Right renal pelvis (tissue), 4 donors: ENCODE measurements around the gene TEX19. TPM values are rescaled to one million over a fixed set of nuclear protein-coding genes. Genes with fewer than 3 reads are reported as not detected.
"Not testable (repeated sequence)": the region's sequence is repeated elsewhere in the genome, so short reads cannot be mapped to it uniquely, and the experiment has no call there.

Source experiments
- DNase-seq, 4 donors: peaks; one replicate each; pipeline ENCODE4 v3.0.0-alpha.2; 2013; ENCODE audit warnings: low read depth in 4 of 4, low spot score in 3 of 4, missing footprints in 1 of 4
- polyA plus RNA-seq, 4 donors: library from polyadenylated mRNA; unstranded; fragments of 120-200 nt; gene quantifications; one replicate each; pipeline ENCODE4 v1.2.1, GENCODE V29; 2013; ENCODE audit not compliant: insufficient read length in 4 of 4

The TEX19 gene
- polyA plus RNA-seq, 4 donors, result 0.06 TPM; not detected in 3

- not testable (repeated sequence) for DNase-seq
Measured at GRCh38 chr17:82373072-82373452, 14.0 kb downstream of the TEX19 start.

- DNase-seq, result no peak
Measured at GRCh38 chr17:82373731-82374625, 14.9 kb downstream of the TEX19 start.

- no peak for DNase-seq
Measured at GRCh38 chr17:82374626-82375331, 15.7 kb downstream of the TEX19 start.

- DNase-seq, result no peak
Measured at GRCh38 chr17:82375359-82376041, 16.5 kb downstream of the TEX19 start.

GRCh38 chr17:82376042-82376730 lies 17.1 kb downstream of the TEX19 start:
- DNase-seq, result no peak

GRCh38 chr17:82377294-82377693 lies 18.2 kb downstream of the TEX19 start:
- DNase-seq, result not testable (repeated sequence)

DNA sequence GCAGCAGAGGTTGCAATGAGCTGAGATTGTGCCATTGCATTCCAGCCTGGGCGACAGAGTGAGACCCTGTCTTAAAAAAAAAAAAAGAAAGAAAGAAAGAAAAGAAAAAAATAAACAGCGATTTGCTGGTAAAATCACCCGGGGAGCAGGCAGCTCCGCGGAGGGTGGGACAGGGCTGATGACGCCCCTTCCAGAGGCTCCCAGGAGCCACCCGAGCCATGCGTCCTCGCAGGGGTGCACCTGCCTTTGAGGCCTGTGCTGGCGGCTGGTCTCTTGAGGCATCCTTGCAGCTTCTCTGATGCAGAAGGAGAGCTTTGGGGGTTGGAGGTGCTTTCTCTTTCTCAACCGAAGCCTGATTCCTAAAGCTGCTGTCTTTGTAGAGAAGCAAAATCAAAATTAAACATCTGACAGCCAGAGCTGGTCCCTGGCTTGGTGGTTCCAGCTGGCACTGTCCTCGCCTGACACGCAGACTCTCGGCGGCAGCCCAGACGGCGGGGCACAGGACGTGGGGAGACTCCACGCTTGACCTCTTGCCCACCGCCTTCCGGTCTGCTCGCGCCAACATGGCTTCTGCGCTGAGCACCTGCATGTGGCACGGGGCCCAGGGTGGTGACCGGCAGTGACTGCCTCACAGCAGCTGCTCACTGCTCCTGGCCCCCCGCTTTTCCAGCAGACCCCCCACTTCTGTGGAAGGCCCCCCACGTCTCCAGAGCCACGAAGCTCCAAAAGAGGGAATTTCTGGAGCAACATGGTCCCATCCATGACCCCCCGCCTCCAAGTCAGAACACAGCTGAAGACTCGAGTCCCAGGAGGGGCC lies 19.1 kb downstream of the TEX19 start:
- no peak for DNase-seq

- DNase-seq, result no peak
Measured at GRCh38 chr17:82378741-82379021, 19.6 kb downstream of the TEX19 start.

- no peak for DNase-seq
Measured at GRCh38 chr17:82380860-82381702, 22.0 kb downstream of the TEX19 start.

- not testable (repeated sequence) for DNase-seq
Measured at GRCh38 chr17:82381703-82382009, 22.6 kb downstream of the TEX19 start.

DNA sequence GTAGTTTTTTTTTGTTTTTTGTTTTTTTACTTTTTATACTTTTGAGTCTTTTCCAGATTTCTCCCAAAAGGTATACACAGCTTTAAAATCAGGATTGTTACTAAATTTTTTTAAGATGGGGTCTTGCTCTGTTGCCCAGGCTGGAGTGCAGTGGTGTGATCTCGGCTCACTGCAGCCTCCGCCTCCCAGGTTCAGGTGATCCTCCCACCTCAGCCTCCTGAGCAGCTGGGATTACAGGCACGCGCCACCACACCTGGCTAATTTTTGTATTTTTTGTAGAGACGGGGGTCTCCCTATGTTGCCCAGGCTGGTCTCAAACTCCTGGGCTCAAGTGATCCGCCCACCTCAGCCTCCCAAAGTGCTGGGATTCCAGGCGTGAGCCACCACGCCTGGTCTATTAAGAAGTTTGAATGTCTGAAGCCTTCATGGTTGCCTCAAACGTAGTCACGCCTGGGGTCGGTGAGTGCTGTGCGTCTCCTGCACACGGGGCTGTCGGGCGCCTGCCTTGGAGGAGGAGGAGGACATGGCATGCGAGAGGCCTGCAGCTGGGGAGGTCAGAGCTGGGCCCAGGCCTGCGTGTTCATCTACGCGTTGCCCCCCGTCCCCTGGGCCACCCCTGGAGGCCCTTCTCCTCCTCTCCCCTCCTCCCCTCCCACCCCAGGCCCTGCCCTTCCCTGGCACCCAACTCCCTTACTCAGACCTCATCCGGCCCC lies 23.3 kb downstream of the TEX19 start:
- not testable (repeated sequence) for DNase-seq

DNA sequence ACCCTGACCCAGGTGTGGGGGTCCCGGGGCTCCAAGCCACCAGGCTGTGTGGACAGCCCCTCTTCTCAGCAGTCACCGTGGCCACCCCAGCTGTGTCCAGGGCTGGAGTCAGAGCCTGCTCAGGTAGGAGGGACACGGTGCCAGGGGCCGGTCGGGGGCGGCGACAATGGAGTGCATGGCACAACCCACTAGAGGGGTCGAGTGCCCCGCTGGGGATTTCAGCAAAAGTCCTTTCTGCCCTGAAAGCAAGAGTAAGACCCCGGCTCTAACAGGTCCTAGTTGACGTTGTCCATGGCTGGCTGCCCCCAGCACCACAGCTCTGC lies 23.8 kb downstream of the TEX19 start:
- DNase-seq, result no peak

GRCh38 chr17:82383411-82383810 lies 24.4 kb downstream of the TEX19 start:
- DNase-seq, result no peak

DNA sequence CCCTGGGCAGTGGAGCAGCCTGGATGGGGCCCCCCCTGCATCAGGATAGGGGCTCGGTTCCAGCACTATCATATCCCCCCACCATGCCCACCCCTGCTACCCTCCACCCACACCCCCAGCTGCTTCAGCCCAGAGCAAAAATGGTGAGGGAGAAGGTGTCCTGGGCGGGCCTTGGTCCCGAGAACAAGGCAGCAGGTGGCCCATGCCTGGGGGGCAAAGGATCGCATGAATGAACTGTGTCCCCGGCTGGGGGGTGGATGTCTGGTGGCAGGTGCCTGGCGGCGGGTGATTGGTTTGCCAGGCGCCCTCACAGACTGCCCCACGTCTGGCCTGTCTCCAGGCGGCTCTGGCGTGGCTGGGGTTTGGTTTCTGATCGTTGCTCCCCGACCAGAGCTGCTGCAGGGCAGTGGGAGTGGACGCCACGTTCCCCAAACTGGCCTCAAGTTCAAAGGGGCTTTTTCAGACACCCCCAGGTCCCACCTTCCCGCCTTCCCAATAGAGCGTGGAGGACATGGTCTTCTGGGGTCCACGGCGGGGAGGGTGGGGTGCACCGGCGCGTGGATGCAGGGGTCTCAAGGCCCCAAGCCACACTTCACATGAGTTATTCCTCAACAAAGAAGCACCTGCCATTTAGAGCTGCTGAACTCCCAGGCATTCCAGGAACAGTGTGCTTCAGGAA lies 25.1 kb downstream of the TEX19 start:
- DNase-seq, result no peak

- DNase-seq, result no peak
Measured at GRCh38 chr17:82384730-82385481, 25.9 kb downstream of the TEX19 start.

DNA sequence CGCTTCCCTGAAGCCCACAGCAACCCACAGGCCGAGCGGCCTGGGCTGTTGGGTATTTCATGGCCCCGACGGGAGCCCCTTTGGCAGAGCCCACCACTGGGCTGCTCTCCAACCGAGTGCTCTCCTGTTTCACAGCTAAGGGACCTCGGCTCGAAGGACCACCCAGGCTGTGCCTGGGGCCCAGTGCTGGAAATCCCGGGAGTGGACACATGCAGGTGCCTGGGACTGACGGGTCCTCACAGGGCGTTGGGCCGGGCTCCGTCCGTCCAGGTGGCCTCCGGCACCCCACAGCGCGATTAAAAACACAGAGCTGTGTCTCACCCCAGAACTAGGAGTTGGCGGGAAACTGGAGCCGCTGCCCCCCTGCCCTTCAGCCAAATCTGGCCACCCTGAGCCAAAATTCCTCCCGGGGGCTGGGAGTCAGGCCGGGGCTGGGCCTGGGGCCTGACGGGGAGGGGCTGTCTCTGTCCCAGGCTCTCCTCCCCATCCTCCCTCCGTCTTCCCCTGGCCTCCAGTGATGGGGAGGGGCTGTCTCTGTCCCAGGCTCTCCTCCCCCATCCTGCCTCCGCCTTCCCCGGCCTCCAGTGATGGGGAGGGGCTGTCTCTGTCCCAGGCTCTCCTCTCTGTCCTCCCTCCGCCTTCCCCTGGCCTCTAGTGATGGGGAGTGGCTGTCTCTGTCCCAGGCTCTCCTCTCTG lies 26.7 kb downstream of the TEX19 start:
- no peak for DNase-seq

DNA sequence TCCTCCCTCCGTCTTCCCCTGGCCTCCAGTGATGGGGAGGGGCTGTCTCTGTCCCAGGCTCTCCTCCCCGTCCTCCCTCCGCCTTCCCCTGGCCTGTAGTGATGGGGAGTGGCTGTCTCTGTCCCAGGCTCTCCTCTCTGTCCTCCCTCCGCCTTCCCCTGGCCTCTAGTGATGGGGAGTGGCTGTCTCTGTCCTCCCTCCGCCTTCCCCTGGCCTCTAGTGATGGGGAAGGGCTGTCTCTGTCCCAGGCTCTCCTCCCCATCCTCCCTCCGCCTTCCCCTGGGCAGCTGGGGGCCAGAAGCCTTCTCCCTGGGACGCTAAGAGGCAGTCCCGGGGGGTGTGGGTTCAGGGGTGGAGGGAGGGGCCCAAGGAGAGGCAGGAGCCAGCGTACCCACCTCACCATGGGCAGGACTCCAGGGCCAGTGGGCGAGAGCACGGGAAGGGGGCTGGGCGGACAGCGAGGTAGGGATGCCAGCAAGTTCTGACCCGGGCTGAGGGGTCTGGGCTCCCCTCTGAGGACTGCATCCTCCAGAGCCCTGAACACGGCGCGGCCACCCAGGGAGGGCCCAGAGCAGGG lies 27.3 kb downstream of the TEX19 start:
- no peak for DNase-seq
